Adrenal gland (tissue), 5 donors: ENCODE results near the gene DENND5A.

Experiments used
- CTCF ChIP-seq, 6 experiments: fragments of 450-650 bp in 4 of 6; fragments of 200-600 bp in 2 of 6; sonication (generic) in 1 of 6; IDR thresholded peaks; 1 replicate in 5 of 6; 2 replicates in 1 of 6; pipeline versions ENCODE4 v1.5.1 to v1.8.0; 2016 to 2021; ENCODE audit warnings: antibody characterized with exemption in 6 of 6, mild to moderate bottlenecking in 2 of 6, moderate library complexity in 1 of 6
- POLR2A ChIP-seq, 2 donors: fragments of 450-650 bp; IDR thresholded peaks; one replicate each; pipeline ENCODE4 v1.6.1; 2017; ENCODE audit warnings: antibody characterized with exemption in 2 of 2, mild to moderate bottlenecking in 2 of 2, moderate library complexity in 1 of 2
- donor health status: DM: no; HTN: no; CAD: no.

- TF ChIP-seq CTCF (IDR thresholded peaks at IDR 0.05): no peak
- TF ChIP-seq POLR2A (IDR thresholded peaks at IDR 0.05): no peak
Observed at GRCh38 chr11:9169595-9170295, 95.4 kb downstream of the DENND5A start.
